ENCODE measurements around the gene COL24A1. TPM values are rescaled to one million over a fixed set of nuclear protein-coding genes. Genes with fewer than 3 reads are reported as not detected.

The COL24A1 gene
- total RNA-seq, 1 experiment from 2014 or later: 0.07 TPM

- Histone ChIP-seq H3K27ac (ENCODE audit: low read length) (no peak overlapping the region), H2AFZ (ENCODE audit: low read length) (no peak overlapping the region), H3K4me2 (ENCODE audit: low read length) (no peak overlapping the region), H3K4me3 (ENCODE audit: low read length) (no peak overlapping the region), H3K4me1 (ENCODE audit: insufficient read depth, low read length) (no peaks in the 10 kb centered on the region), H3K9ac (ENCODE audit: low read length) (no peak overlapping the region), H3F3A (ENCODE audit: low read length, unreplicated experiment) (no peaks in the 10 kb centered on the region), H4K20me1 (ENCODE audit: low read length) (no peaks in the 10 kb centered on the region), H3K27me3 (ENCODE audit: low read length) (peaks cover 64% of the 10 kb centered on the region), H3K9me3 (ENCODE audit: low read length) (no peaks in the 10 kb centered on the region), H3K36me3 (ENCODE audit: low read depth, low read length) (no peaks in the 10 kb centered on the region), H3K79me2 (ENCODE audit: low read length) (no peaks in the 10 kb centered on the region), H3K9me2 (replicated peaks; ENCODE audit: low read length) (no peaks in the 10 kb centered on the region)
- POLR2A ChIA-PET (ENCODE audit: unreplicated experiment): no interaction called here
- BruUV-seq (replicated peaks): no TSS peak
- no peak for ATAC-seq
- DNase-seq: no peak
- intact Hi-C loops (cut with micrococcal nuclease): no loop called here
- no peak for TF ChIP-seq EZH2 (IDR thresholded peaks at IDR 0.05; ENCODE audit: low read length, unreplicated experiment)
- TF ChIP-seq CTCF (conservative IDR thresholded peaks at IDR 0.05; ENCODE audit: low read depth, low read length): no peak
- TF ChIP-seq EZH2phosphoT487 (IDR thresholded peaks at IDR 0.05; ENCODE audit: borderline replicate concordance, low read length): no peak
- CTCF ChIA-PET: no interaction called here
Measured at GRCh38 chr1:85943526-85943925, 213.0 kb downstream of the COL24A1 start.

- no peaks in the 10 kb centered on the region for H3K9me2 ChIP-seq (replicated peaks; ENCODE audit: low read length)
- H3K4me2 ChIP-seq (ENCODE audit: low read length): no peak overlapping the region
- no peaks in the 10 kb centered on the region for H3K36me3 ChIP-seq (ENCODE audit: low read depth, low read length)
- H3F3A ChIP-seq (ENCODE audit: low read length, unreplicated experiment): no peaks in the 10 kb centered on the region
- BruUV-seq (replicated peaks): no TSS peak
- ATAC-seq (no peak), DNase-seq (no peak)
- no peaks in the 10 kb centered on the region for H3K9me3 ChIP-seq (ENCODE audit: low read length)
- intact Hi-C loops (cut with micrococcal nuclease): no loop called here
- no peaks in the 10 kb centered on the region for H4K20me1 ChIP-seq (ENCODE audit: low read length)
- H3K4me3 ChIP-seq (ENCODE audit: low read length): no peak overlapping the region
- ChIA-PET POLR2A (ENCODE audit: unreplicated experiment) (no interaction called here), CTCF (no interaction called here)
- H2AFZ ChIP-seq (ENCODE audit: low read length): no peak overlapping the region
- peaks cover 43% of the 10 kb centered on the region for H3K27me3 ChIP-seq (ENCODE audit: low read length)
- no peak for TF ChIP-seq EZH2 (IDR thresholded peaks at IDR 0.05; ENCODE audit: low read length, unreplicated experiment)
- no peak for TF ChIP-seq CTCF (conservative IDR thresholded peaks at IDR 0.05; ENCODE audit: low read depth, low read length)
- TF ChIP-seq EZH2phosphoT487 (IDR thresholded peaks at IDR 0.05; ENCODE audit: borderline replicate concordance, low read length): no peak
- no peaks in the 10 kb centered on the region for H3K4me1 ChIP-seq (ENCODE audit: insufficient read depth, low read length)
- no peak overlapping the region for H3K27ac ChIP-seq (ENCODE audit: low read length)
- no peaks in the 10 kb centered on the region for H3K79me2 ChIP-seq (ENCODE audit: low read length)
- H3K9ac ChIP-seq (ENCODE audit: low read length): no peak overlapping the region
Measured at GRCh38 chr1:85940656-85941306, 215.8 kb downstream of the COL24A1 start.

GRCh38 chr1:85938829-85939228 lies 217.7 kb downstream of the COL24A1 start:
- no peaks in the 10 kb centered on the region for H3F3A ChIP-seq (ENCODE audit: low read length, unreplicated experiment)
- POLR2A ChIA-PET (ENCODE audit: unreplicated experiment): no interaction called here
- peaks cover 37% of the 10 kb centered on the region for H3K27me3 ChIP-seq (ENCODE audit: low read length)
- H3K4me2 ChIP-seq (ENCODE audit: low read length): no peak overlapping the region
- intact Hi-C loops (cut with micrococcal nuclease): no loop called here
- no peak overlapping the region for H2AFZ ChIP-seq (ENCODE audit: low read length)
- TF ChIP-seq EZH2 (IDR thresholded peaks at IDR 0.05; ENCODE audit: low read length, unreplicated experiment): no peak
- TF ChIP-seq EZH2phosphoT487 (IDR thresholded peaks at IDR 0.05; ENCODE audit: borderline replicate concordance, low read length): no peak
- TF ChIP-seq CTCF (conservative IDR thresholded peaks at IDR 0.05; ENCODE audit: low read depth, low read length): no peak
- BruUV-seq (replicated peaks): no TSS peak
- H3K36me3 ChIP-seq (ENCODE audit: low read depth, low read length): no peaks in the 10 kb centered on the region
- H3K27ac ChIP-seq (ENCODE audit: low read length): no peak overlapping the region
- H3K79me2 ChIP-seq (ENCODE audit: low read length): no peaks in the 10 kb centered on the region
- no peak for DNase-seq
- H3K9ac ChIP-seq (ENCODE audit: low read length): no peak overlapping the region
- CTCF ChIA-PET: no interaction called here
- H3K4me3 ChIP-seq (ENCODE audit: low read length): no peak overlapping the region
- ATAC-seq: no peak
- H3K4me1 ChIP-seq (ENCODE audit: insufficient read depth, low read length): no peaks in the 10 kb centered on the region
- no peaks in the 10 kb centered on the region for H3K9me3 ChIP-seq (ENCODE audit: low read length)
- no peaks in the 10 kb centered on the region for H3K9me2 ChIP-seq (replicated peaks; ENCODE audit: low read length)
- no peaks in the 10 kb centered on the region for H4K20me1 ChIP-seq (ENCODE audit: low read length)
